Stimulated activated CD8-positive, alpha-beta memory T cell treated with anti-CD3 and anti-CD28 coated beads, Interleukin-15, amount 100 ng/mL, for 24 hours (primary cell): ENCODE data around the gene TRPM2.
A peak's percentile ranks its signal among the peaks of the same experiment; 100 is the strongest.

ENCODE experiments used
- DNase-seq: peaks from one replicate; pipeline ENCODE4 v3.0.0-alpha.2; 2020; ENCODE audit warnings: low read depth

TRPM2 gene

DNA sequence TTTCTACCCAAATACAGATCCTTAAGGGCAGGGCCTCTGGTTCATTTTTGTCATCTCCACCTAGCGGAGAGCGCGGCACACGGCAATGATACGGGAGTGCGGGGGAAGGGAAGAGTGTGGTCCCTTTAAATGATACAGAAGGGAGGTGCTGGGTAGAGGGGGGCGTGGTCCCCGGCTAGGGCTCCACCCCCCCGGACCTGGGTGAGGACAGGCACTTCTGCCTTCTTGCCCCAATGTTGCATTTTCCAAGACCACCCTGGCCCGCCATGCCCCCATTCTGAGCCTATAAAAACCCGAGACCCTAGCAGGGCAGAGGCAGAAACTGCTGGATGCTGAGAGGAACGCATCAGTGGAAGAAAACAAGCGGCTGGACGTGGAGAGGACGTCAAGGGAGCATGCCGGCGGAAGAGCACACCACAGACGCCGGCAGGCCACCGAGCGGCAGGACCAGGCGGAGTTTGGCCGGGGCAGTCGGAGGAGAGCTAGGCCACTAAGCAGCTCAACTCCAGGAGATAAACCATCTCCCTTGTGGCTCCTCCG, 131.9 kb downstream of the TRPM2 start:
- no peak for DNase-seq

DNA sequence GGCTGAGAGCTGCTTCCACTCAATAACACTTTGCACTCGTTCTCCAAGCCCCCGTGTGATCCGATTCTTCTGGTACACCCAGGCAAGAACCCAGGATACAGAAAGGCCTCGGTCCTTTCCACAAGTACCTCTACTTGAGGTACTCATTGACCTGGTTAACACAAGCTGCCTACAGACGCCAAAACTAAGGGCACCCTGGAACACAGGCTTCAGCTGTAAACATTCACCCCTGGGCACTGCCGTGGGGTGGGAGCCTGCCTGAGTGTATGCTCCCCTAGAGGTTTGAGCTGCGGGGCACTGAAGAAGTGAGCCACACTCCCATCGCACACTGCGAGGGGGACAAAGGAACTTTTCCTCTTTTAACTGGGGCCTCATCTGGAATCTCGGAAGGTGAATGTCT, 132.4 kb downstream of the TRPM2 start:
- no peak for DNase-seq

DNA sequence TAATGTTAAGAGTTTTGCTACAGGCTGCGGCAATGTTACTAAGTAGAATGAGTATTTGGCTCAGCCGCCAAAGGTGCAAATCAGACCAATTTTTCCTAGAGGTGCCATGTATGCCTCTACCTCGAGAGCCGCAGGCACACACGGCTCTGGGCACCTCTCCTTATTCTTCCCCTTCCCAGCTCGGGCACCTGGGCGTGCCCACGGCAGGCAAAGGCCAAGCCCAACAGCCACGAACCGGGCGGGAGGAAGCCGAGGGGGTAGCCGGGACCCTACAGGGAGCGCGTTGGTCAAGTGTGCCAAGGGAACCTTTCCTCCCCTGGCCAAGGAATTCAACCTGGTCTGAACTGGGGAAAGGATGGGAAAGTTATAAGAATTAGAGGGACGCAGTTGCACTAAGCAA, 132.9 kb downstream of the TRPM2 start:
- no peak for DNase-seq

GRCh38 chr21:44487831-44488230, 134.4 kb downstream of the TRPM2 start:
- peak; percentile 32 for DNase-seq

DNA sequence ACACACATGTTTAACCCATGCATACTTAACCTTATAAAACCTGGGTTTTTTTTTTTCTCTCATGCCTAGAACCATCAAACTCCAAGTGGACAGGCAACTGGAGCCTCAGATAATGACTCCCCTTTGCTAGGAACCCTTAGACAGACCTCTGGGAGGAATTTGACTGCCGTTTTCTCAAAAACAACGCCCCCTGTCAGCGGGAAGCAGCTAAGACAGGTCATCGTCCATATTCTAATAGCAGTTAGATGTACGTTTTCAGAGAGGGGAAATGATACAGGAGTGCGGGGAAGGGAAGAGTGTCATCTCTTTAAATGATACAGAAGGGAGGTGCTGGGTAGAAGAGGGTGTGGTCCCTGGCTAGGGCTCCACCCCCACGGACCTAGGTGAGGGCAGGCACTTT, 136.5 kb downstream of the TRPM2 start:
- DNase-seq, result no peak

DNA sequence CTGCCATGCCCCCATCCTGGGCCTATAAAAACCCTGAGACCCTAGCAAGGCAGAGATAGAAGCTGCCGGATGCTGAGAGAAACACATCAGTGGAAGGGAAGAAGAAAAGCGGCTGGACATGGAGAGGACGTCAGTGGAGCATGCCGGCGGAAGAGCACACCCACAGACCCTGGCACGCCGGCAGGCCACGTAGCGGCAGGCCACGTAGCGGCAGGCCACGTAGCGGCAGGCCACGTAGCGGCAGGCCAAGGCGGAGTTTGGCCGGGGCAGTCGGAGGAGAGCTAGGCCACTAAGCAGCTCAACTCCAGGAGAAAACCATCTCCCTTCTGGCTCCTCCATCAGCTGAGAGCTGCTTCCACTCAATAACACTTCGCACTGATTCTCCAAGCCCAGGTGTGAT, 137.0 kb downstream of the TRPM2 start:
- no peak for DNase-seq

DNA sequence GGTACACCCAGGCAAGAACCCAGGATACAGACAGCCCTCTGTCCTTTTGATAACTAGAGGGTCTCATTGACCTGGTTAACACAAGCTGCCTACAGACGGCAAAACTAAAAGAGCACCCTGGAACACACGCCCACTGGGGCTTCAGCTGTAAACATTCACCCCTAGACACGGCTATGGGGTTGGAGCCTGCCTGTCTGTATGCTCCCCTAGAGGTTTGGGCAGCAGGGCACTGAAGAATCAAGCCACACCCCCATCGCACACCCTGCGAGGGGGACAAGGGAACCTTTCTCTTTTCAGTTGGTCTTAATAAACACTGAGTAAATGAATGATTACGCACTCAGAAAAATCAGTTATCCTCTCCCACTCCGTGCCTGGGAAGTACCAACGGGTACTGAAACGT, 137.4 kb downstream of the TRPM2 start:
- no peak for DNase-seq
